ENCODE results near the gene BAMBI.

BAMBI gene

DNA sequence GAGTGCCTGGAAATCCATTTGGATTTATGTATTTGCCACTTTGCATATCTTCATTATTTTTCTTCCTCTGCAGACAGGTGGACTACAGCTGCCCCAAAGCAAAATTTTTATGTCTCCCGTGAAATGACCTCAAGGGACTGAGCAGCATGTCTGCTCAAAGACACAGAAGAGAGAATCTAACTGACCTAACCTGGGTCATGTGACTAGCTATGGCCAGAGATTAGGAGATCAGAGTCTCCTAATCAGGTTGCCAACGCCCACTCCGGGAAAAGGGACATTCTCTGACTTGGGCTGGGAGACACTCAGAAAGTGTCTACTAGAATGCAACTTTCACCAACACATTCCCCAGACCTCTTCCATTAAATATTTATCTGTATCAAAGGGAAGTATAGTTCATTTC lies 2.5 kb upstream of the BAMBI start:
- no peaks in the 10 kb centered on the region for H3K9me3 ChIP-seq (ENCODE audit: severe bottlenecking)
- ATAC-seq (ENCODE audit: low read depth) (no peak), DNase-seq (ENCODE audit: low spot score) (no peak)
- TF ChIP-seq, protein P1, sequence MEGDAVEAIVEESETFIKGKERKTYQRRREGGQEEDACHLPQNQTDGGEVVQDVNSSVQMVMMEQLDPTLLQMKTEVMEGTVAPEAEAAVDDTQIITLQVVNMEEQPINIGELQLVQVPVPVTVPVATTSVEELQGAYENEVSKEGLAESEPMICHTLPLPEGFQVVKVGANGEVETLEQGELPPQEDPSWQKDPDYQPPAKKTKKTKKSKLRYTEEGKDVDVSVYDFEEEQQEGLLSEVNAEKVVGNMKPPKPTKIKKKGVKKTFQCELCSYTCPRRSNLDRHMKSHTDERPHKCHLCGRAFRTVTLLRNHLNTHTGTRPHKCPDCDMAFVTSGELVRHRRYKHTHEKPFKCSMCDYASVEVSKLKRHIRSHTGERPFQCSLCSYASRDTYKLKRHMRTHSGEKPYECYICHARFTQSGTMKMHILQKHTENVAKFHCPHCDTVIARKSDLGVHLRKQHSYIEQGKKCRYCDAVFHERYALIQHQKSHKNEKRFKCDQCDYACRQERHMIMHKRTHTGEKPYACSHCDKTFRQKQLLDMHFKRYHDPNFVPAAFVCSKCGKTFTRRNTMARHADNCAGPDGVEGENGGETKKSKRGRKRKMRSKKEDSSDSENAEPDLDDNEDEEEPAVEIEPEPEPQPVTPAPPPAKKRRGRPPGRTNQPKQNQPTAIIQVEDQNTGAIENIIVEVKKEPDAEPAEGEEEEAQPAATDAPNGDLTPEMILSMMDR (IDR thresholded peaks at IDR 0.05; ENCODE audit: poor library complexity, severe bottlenecking) = no peak
- no peak overlapping the region for H3K4me3 ChIP-seq (ENCODE audit: severe bottlenecking)
- no peaks in the 10 kb centered on the region for H3K4me1 ChIP-seq (ENCODE audit: insufficient read depth, poor library complexity, severe bottlenecking)
- H3K27me3 ChIP-seq (ENCODE audit: insufficient read depth, poor library complexity, severe bottlenecking) = peaks cover 53% of the 10 kb centered on the region
- H3K27ac ChIP-seq (ENCODE audit: poor library complexity, severe bottlenecking) = no peak overlapping the region
- no peaks in the 10 kb centered on the region for H3K36me3 ChIP-seq (ENCODE audit: low read depth)

GRCh38 chr10:28676326-28676967 lies 874 bp upstream of the BAMBI start:
- DNase-seq (ENCODE audit: low spot score) = no peak
- ATAC-seq (ENCODE audit: low read depth) = no peak
- Histone ChIP-seq H3K27me3 (ENCODE audit: insufficient read depth, poor library complexity, severe bottlenecking) (peaks cover 62% of the 10 kb centered on the region), H3K36me3 (ENCODE audit: low read depth) (no peaks in the 10 kb centered on the region), H3K4me3 (ENCODE audit: severe bottlenecking) (peak overlapping the region; percentile 56), H3K27ac (ENCODE audit: poor library complexity, severe bottlenecking) (no peak overlapping the region), H3K4me1 (ENCODE audit: insufficient read depth, poor library complexity, severe bottlenecking) (no peaks in the 10 kb centered on the region), H3K9me3 (ENCODE audit: severe bottlenecking) (no peaks in the 10 kb centered on the region)
- TF ChIP-seq, protein P1 (IDR thresholded peaks at IDR 0.05; ENCODE audit: poor library complexity, severe bottlenecking) = no peak

DNA sequence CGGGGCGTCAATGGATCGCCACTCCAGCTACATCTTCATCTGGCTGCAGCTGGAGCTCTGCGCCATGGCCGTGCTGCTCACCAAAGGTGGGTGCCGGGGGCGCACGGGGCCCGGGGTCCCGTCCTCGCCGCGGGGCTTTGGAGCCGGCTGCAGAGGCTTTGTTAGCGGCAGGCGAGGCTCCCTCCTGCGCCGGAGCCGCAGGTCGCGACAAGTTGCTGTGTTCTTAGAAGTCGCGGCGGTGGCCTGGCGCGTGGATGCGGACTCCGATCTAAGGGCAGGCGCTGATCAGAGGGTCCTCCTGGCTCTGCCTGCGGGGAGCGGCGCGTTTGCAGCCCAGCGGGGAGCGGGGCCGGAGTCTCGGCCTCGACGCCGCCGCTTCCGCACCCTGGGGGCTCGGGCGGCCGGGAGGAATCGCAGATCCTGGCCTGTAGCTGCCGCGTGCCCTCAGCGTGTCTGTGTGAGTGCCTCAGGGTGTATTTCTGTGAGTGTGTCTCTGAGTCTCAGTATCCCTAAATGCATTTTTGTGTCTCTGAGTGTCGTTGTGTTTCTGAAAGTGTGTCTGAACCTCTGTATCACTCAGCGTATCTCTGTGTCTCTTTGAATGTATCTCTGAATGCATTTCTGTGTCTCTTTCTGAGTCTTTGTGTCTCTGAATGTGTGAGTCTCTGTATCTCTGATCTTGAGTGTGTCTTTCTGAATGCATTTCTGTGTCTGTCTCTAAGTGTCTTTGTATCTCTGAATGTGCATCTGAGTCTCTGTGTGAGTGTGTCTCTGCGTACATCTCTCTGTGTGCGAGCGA lies 766 bp downstream of the BAMBI start:
- Histone ChIP-seq H3K9me3 (ENCODE audit: severe bottlenecking) (no peaks in the 10 kb centered on the region), H3K4me3 (ENCODE audit: severe bottlenecking) (peak overlapping the region; percentile 56), H3K36me3 (ENCODE audit: low read depth) (no peaks in the 10 kb centered on the region), H3K27ac (ENCODE audit: poor library complexity, severe bottlenecking) (no peak overlapping the region), H3K27me3 (ENCODE audit: insufficient read depth, poor library complexity, severe bottlenecking) (peaks cover 61% of the 10 kb centered on the region), H3K4me1 (ENCODE audit: insufficient read depth, poor library complexity, severe bottlenecking) (no peaks in the 10 kb centered on the region)
- ATAC-seq (ENCODE audit: low read depth) = no peak
- DNase-seq (ENCODE audit: low spot score) = no peak
- TF ChIP-seq, protein P1 (IDR thresholded peaks at IDR 0.05; ENCODE audit: poor library complexity, severe bottlenecking) = no peak

- DNase-seq (ENCODE audit: low spot score) = no peak
- H3K27me3 ChIP-seq (ENCODE audit: insufficient read depth, poor library complexity, severe bottlenecking) = peaks cover 59% of the 10 kb centered on the region
- H3K4me1 ChIP-seq (ENCODE audit: insufficient read depth, poor library complexity, severe bottlenecking) = no peaks in the 10 kb centered on the region
- TF ChIP-seq, protein P1 (IDR thresholded peaks at IDR 0.05; ENCODE audit: poor library complexity, severe bottlenecking) = no peak
- H3K27ac ChIP-seq (ENCODE audit: poor library complexity, severe bottlenecking) = no peak overlapping the region
- ATAC-seq (ENCODE audit: low read depth) = no peak
- no peaks in the 10 kb centered on the region for H3K9me3 ChIP-seq (ENCODE audit: severe bottlenecking)
- H3K4me3 ChIP-seq (ENCODE audit: severe bottlenecking) = no peak overlapping the region
- no peaks in the 10 kb centered on the region for H3K36me3 ChIP-seq (ENCODE audit: low read depth)
Observed at GRCh38 chr10:28678687-28679457, 1.6 kb downstream of the BAMBI start.

All from RWPE2 (cell line).